ENCODE measurements around the gene ZBED4. TPM values are rescaled to one million over a fixed set of nuclear protein-coding genes. Genes with fewer than 3 reads are reported as not detected.

Gene ZBED4
- total RNA-seq, 1 experiment from 2014 or later: 29.2 TPM

DNA sequence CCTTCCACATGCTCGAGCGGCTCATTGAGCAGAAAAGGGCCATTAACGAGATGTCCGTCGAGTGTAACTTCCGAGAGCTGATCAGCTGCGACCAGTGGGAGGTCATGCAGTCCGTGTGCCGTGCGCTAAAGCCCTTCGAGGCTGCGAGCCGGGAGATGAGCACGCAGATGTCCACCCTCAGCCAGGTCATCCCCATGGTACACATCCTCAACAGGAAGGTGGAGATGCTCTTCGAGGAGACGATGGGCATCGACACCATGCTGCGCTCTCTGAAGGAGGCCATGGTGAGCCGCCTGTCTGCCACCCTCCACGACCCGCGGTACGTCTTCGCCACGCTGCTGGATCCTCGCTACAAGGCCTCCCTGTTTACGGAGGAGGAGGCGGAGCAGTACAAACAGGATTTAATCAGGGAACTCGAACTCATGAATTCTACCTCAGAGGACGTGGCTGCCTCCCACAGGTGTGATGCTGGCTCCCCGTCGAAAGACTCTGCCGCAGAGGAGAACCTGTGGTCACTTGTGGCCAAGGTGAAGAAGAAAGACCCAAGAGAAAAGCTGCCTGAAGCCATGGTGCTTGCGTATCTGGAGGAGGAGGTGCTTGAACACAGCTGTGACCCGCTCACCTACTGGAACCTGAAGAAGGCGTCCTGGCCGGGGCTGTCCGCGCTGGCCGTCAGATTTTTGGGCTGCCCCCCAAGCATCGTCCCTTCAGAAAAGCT, 32.9 kb downstream of the ZBED4 start (continued):
- TF ChIP-seq, protein P1, sequence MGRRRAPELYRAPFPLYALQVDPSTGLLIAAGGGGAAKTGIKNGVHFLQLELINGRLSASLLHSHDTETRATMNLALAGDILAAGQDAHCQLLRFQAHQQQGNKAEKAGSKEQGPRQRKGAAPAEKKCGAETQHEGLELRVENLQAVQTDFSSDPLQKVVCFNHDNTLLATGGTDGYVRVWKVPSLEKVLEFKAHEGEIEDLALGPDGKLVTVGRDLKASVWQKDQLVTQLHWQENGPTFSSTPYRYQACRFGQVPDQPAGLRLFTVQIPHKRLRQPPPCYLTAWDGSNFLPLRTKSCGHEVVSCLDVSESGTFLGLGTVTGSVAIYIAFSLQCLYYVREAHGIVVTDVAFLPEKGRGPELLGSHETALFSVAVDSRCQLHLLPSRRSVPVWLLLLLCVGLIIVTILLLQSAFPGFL (CRISPR knock-in tag; IDR thresholded peaks at IDR 0.05; ENCODE audit: borderline replicate concordance): no peak
- TF ChIP-seq, protein P2, sequence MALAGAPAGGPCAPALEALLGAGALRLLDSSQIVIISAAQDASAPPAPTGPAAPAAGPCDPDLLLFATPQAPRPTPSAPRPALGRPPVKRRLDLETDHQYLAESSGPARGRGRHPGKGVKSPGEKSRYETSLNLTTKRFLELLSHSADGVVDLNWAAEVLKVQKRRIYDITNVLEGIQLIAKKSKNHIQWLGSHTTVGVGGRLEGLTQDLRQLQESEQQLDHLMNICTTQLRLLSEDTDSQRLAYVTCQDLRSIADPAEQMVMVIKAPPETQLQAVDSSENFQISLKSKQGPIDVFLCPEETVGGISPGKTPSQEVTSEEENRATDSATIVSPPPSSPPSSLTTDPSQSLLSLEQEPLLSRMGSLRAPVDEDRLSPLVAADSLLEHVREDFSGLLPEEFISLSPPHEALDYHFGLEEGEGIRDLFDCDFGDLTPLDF (CRISPR knock-in tag; IDR thresholded peaks at IDR 0.05): no peak
- TF ChIP-seq, protein P3, sequence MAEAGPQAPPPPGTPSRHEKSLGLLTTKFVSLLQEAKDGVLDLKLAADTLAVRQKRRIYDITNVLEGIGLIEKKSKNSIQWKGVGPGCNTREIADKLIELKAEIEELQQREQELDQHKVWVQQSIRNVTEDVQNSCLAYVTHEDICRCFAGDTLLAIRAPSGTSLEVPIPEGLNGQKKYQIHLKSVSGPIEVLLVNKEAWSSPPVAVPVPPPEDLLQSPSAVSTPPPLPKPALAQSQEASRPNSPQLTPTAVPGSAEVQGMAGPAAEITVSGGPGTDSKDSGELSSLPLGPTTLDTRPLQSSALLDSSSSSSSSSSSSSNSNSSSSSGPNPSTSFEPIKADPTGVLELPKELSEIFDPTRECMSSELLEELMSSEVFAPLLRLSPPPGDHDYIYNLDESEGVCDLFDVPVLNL (CRISPR knock-in tag; IDR thresholded peaks at IDR 0.05; ENCODE audit: borderline replicate concordance, low read depth): no peak
- TF ChIP-seq ZNF671 (CRISPR knock-in tag; IDR thresholded peaks at IDR 0.05) (no peak), TEAD1 (CRISPR knock-in tag; IDR thresholded peaks at IDR 0.05) (no peak), CREM (CRISPR knock-in tag; IDR thresholded peaks at IDR 0.05) (no peak), ZNF219 (CRISPR knock-in tag; IDR thresholded peaks at IDR 0.05; ENCODE audit: borderline replicate concordance) (no peak)
- TF ChIP-seq, protein P4, sequence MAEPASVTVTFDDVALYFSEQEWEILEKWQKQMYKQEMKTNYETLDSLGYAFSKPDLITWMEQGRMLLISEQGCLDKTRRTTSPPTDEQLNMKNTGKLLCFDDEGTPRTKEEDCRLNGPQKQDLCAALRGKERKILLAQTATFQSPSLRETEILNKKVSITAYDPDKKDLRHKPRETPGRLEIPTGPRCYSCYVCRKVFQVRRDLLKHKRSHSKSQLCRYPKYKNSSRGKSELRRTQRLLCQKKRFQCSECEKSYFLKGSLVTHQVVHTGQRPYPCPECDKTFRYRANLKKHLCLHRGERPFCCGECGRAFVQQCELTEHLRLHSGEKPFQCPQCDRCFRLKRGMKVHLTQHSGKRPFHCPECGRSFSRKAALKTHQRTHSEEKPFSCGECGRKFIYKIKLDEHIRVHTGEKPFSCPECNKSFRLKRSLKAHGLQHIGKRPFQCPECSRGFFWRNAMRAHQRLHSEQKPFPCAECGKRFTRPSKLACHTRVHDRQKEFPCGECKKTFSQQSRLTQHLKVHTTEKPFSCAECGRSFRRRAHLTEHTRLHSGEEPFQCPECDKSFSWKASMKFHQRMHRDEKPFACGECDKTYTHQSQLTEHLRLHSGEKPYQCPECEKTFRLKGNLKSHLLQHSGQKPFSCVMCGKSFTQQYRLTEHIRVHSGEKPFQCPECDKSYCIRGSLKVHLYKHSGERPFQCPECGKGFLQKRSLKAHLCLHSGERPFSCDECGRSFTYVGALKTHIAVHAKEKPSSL (CRISPR knock-in tag; conservative IDR thresholded peaks at IDR 0.05): no peak
- TF ChIP-seq, protein P5, sequence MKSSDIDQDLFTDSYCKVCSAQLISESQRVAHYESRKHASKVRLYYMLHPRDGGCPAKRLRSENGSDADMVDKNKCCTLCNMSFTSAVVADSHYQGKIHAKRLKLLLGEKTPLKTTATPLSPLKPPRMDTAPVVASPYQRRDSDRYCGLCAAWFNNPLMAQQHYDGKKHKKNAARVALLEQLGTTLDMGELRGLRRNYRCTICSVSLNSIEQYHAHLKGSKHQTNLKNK (CRISPR knock-in tag; IDR thresholded peaks at IDR 0.05): no peak
- TF ChIP-seq, protein P6, sequence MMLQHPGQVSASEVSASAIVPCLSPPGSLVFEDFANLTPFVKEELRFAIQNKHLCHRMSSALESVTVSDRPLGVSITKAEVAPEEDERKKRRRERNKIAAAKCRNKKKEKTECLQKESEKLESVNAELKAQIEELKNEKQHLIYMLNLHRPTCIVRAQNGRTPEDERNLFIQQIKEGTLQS (CRISPR knock-in tag; conservative IDR thresholded peaks at IDR 0.05): no peak
- TF ChIP-seq, protein P7, sequence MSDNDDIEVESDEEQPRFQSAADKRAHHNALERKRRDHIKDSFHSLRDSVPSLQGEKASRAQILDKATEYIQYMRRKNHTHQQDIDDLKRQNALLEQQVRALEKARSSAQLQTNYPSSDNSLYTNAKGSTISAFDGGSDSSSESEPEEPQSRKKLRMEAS (CRISPR knock-in tag; IDR thresholded peaks at IDR 0.05): no peak

DNA sequence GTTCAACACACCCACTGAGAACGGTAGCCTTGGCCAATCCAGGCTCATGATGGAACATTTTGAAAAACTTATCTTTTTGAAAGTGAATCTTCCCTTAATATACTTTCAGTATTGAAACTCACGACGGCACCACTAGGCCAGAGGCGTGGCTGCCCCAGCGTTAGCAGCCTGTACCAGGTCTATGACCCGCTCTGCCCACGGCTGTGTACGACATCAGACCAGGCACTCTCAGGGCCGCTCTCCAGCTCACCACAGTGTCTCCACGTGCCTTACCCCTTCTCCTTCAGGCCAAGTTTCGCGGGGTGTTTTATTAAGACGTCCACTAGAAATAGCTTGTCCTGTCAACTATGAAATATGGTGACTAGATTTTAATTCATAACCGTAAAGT, 33.4 kb downstream of the ZBED4 start:
- Mint-ChIP-seq H3K4me1 (no peaks in the 10 kb centered on the region; the same call in 1 of the 2 replicates), H3K27me3 (ENCODE audit: low read depth) (peaks cover 3% of the 10 kb centered on the region; the same call in 1 of the 2 replicates), H3K36me3 (peaks cover 89% of the 10 kb centered on the region), H3K4me3 (no peak overlapping the region), H3K9me3 (peaks cover 26% of the 10 kb centered on the region), H3K27ac (peak overlapping the region; percentile 44; the same call in 1 of the 2 replicates)
- TF ChIP-seq, protein P8, sequence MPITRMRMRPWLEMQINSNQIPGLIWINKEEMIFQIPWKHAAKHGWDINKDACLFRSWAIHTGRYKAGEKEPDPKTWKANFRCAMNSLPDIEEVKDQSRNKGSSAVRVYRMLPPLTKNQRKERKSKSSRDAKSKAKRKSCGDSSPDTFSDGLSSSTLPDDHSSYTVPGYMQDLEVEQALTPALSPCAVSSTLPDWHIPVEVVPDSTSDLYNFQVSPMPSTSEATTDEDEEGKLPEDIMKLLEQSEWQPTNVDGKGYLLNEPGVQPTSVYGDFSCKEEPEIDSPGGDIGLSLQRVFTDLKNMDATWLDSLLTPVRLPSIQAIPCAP (CRISPR knock-in tag; IDR thresholded peaks at IDR 0.05): no peak
- TF ChIP-seq, protein P9, sequence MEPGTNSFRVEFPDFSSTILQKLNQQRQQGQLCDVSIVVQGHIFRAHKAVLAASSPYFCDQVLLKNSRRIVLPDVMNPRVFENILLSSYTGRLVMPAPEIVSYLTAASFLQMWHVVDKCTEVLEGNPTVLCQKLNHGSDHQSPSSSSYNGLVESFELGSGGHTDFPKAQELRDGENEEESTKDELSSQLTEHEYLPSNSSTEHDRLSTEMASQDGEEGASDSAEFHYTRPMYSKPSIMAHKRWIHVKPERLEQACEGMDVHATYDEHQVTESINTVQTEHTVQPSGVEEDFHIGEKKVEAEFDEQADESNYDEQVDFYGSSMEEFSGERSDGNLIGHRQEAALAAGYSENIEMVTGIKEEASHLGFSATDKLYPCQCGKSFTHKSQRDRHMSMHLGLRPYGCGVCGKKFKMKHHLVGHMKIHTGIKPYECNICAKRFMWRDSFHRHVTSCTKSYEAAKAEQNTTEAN (CRISPR knock-in tag; IDR thresholded peaks at IDR 0.05): no peak
- no peak for TF ChIP-seq ELF4 (CRISPR knock-in tag; IDR thresholded peaks at IDR 0.05; ENCODE audit: low read depth)
- TF ChIP-seq ZNF317 (CRISPR knock-in tag; IDR thresholded peaks at IDR 0.05; ENCODE audit: borderline replicate concordance, low read depth): no peak
- TF ChIP-seq RORB (CRISPR knock-in tag; IDR thresholded peaks at IDR 0.05): no peak
- no peak for TF ChIP-seq SMAD4 (CRISPR knock-in tag; IDR thresholded peaks at IDR 0.05)
- no peak for TF ChIP-seq CBFB (CRISPR knock-in tag; IDR thresholded peaks at IDR 0.05; ENCODE audit: low read depth)
- TF ChIP-seq SP1 (CRISPR knock-in tag; conservative IDR thresholded peaks at IDR 0.05): no peak
- DNase-seq (ENCODE audit: low spot score) (no peak), ATAC-seq (no peak)
- POLR2A ChIA-PET: no interaction called here
- CTCF ChIA-PET: no interaction called here
